Nephron (organoid): ENCODE data around the gene MDH1B.

Experiments
- H3K27ac Mint-ChIP-seq, 3 experiments: 2 replicates each; pipeline ENCODE4 v1.8.0; 2020; ENCODE audit warnings: mixed read lengths in 3 of 3, mild to moderate bottlenecking in 2 of 3, moderate library complexity in 1 of 3
- H3K27me3 Mint-ChIP-seq: 2 replicates; pipeline ENCODE4 v1.8.0; 2021; ENCODE audit warnings: low read depth, mild to moderate bottlenecking, moderate library complexity, mixed read lengths
- H3K36me3 Mint-ChIP-seq: 2 replicates; pipeline ENCODE4 v1.8.0; 2020; ENCODE audit warnings: low read depth, mixed read lengths
- H3K4me1 Mint-ChIP-seq: 2 replicates; pipeline ENCODE4 v1.8.0; 2020; ENCODE audit warnings: mixed read lengths
- H3K4me3 Mint-ChIP-seq, 3 experiments: 2 replicates each; pipeline ENCODE4 v1.8.0; 2020; ENCODE audit warnings: mild to moderate bottlenecking in 3 of 3, mixed read lengths in 3 of 3, moderate library complexity in 2 of 3
- H3K9me3 Mint-ChIP-seq: 2 replicates; pipeline ENCODE4 v1.8.0; 2020; ENCODE audit warnings: mixed read lengths
- TF ChIP-seq, protein P1 (sequence below), 3 experiments: fragments of 200-600 bp; sonication (generic); IDR thresholded peaks; one replicate each; pipeline ENCODE4 v1.5.0; 2021; ENCODE audit warnings: antibody characterized with exemption in 3 of 3; ENCODE audit not compliant: unreplicated experiment in 3 of 3

The MDH1B gene

DNA sequence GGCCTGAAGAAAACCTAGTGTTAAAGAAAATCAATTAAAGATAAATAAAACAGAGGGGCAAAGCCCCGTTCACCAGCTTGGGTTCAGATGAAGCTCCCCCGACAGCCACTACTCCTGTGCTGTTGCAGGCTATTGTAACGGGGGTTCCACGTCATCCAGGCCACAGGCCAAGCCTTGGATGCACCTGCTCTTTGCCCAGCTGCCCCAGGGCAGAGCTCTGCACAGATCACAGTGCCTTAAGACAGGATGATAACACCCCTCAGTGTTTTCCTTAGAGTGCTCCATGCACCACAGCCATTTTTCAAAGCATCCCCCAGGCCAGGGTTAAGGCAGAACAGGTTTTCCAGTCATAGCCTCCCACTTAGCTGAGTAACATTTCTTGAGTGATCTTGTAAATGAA is 32.2 kb upstream of the MDH1B start:
- Mint-ChIP-seq H3K9me3 (no peaks in the 10 kb centered on the region), H3K36me3 (peaks cover 22% of the 10 kb centered on the region), H3K4me1 (peaks cover 20% of the 10 kb centered on the region), H3K27ac (no peak overlapping the region), H3K27me3 (no peaks in the 10 kb centered on the region), H3K4me3 (no peak overlapping the region)
- TF ChIP-seq, protein P1, sequence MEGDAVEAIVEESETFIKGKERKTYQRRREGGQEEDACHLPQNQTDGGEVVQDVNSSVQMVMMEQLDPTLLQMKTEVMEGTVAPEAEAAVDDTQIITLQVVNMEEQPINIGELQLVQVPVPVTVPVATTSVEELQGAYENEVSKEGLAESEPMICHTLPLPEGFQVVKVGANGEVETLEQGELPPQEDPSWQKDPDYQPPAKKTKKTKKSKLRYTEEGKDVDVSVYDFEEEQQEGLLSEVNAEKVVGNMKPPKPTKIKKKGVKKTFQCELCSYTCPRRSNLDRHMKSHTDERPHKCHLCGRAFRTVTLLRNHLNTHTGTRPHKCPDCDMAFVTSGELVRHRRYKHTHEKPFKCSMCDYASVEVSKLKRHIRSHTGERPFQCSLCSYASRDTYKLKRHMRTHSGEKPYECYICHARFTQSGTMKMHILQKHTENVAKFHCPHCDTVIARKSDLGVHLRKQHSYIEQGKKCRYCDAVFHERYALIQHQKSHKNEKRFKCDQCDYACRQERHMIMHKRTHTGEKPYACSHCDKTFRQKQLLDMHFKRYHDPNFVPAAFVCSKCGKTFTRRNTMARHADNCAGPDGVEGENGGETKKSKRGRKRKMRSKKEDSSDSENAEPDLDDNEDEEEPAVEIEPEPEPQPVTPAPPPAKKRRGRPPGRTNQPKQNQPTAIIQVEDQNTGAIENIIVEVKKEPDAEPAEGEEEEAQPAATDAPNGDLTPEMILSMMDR (IDR thresholded peaks at IDR 0.05; ENCODE audit: unreplicated experiment in 3 of 3): no peak

DNA sequence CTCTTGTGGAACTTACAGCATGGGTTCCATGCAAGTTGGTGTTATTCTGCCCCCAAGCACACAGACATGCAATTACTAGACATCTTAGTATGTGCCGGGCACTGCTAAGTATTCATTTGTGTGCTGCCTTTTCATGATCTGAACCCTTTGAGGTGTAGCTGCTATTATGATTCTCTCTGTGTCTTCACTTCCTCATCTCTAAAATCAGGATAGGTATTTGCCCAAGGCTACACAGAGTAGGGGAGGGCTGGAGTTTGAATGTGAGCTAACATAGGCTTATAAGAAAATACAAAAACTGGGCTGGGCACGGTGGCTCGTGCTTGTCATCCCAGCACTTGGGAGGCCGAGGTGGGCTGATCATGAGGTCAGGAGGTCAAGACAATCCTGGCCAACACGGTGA is 27.5 kb upstream of the MDH1B start:
- H3K27me3 Mint-ChIP-seq: no peaks in the 10 kb centered on the region
- TF ChIP-seq, protein P1 (IDR thresholded peaks at IDR 0.05; ENCODE audit: unreplicated experiment in 3 of 3): no peak
- peaks cover 55% of the 10 kb centered on the region for H3K36me3 Mint-ChIP-seq
- H3K9me3 Mint-ChIP-seq: no peaks in the 10 kb centered on the region
- no peaks in the 10 kb centered on the region for H3K4me1 Mint-ChIP-seq
- no peak overlapping the region for H3K4me3 Mint-ChIP-seq
- no peak overlapping the region for H3K27ac Mint-ChIP-seq

DNA sequence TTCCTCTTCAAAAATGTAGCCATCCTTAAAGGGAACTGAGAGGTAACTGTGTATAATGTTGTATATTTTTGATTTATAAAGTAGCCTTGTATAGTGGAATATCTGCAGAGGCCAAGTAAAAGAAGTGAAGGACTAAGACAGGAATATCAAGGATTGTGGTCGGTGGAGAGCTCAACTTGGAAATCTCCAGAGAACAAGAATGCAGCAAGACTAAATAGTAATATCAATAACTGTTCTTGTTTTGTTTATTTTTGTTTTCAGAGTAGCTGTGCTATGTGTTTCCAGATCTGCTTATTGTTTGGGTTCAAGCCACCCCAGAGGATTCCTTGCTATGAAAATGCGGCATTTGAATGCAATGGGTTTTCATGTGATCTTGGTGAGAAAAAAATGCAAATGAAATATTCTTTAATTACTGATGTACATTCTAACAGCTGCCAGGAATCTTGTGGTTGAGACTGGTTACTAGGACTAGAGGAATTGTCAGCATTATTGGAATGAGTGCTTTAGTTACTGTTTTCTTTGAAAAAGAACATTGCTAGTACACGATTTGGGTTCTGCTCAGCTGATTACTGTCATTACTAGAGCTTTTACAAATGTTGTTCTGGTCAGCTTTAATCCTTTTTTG is 25.3 kb upstream of the MDH1B start:
- Mint-ChIP-seq H3K4me1 (no peaks in the 10 kb centered on the region), H3K27me3 (no peaks in the 10 kb centered on the region), H3K27ac (no peak overlapping the region), H3K4me3 (no peak overlapping the region), H3K9me3 (no peaks in the 10 kb centered on the region), H3K36me3 (peaks cover 58% of the 10 kb centered on the region)
- TF ChIP-seq, protein P1 (IDR thresholded peaks at IDR 0.05; ENCODE audit: unreplicated experiment in 3 of 3): no peak

DNA sequence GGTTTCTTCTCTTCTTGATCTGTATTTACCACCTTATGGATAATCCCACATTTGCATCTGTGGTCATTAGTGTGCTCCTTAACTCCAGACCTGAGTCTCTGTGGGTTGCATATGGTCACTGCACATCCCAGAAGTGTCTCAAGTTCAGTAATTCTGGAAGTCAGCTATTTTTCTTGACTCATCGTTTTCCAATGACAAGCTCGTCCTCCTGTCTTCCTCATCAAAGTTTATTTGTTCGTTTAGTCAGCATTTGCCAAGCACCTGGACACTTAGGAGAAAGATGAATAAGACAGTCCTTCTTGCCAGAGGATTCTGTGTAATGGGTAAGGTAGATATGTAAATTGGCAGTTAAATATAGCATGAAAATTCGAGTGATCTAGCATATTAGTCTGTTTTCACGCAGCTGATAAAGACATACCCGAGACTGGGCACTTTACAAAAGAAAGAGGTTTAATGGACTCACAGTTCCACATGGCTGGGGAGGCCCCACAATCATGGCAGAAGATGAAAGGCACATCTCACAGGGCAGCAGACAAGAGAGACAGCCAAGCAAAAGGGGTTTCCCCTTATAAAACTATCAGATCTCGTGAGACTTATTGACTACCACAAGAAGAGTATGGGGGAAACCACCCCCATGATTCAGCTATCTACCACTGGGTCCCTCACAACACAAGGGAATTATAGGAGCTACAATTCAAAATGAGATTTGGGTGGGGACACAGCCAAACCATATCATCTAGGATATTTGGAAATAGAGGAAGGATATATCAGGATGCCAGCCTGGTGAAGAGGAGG is 19.6 kb upstream of the MDH1B start:
- peaks cover 67% of the 10 kb centered on the region for H3K36me3 Mint-ChIP-seq
- H3K9me3 Mint-ChIP-seq: peaks cover 9% of the 10 kb centered on the region
- no peaks in the 10 kb centered on the region for H3K27me3 Mint-ChIP-seq
- TF ChIP-seq, protein P1 (IDR thresholded peaks at IDR 0.05; ENCODE audit: unreplicated experiment in 3 of 3): no peak
- no peak overlapping the region for H3K4me3 Mint-ChIP-seq
- no peaks in the 10 kb centered on the region for H3K4me1 Mint-ChIP-seq
- H3K27ac Mint-ChIP-seq: no peak overlapping the region

DNA sequence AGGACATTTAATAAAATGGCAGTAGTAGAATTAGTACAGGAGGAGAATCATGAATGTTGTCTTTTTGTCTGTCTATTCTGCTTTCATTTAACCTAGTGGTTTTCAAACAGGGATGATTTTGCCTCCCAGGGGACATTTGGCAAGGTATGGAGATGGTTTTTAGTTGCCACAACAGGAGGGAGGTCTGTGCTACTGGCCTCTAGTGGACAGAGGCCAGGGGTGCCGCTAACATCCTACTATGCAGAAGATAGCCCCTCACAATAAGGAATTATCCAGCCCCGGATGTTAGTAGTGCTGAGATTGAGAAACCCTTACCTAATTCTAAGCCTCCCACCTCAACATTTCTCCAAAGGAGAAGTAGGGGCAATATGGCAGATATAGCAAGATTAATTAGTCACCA is 18.6 kb upstream of the MDH1B start:
- Mint-ChIP-seq H3K9me3 (peaks cover 19% of the 10 kb centered on the region), H3K4me1 (no peaks in the 10 kb centered on the region), H3K36me3 (peaks cover 71% of the 10 kb centered on the region), H3K27me3 (no peaks in the 10 kb centered on the region), H3K4me3 (no peak overlapping the region), H3K27ac (no peak overlapping the region)
- TF ChIP-seq, protein P1 (IDR thresholded peaks at IDR 0.05; ENCODE audit: unreplicated experiment in 3 of 3): peak; percentile 31 to 46 (median 34)
